HG02870 (cell line): ENCODE measurements around the gene COL4A2.
"Not testable (repeated sequence)": the region's sequence is repeated elsewhere in the genome, so short reads cannot be mapped to it uniquely, and the experiment has no call there.

Experiments used
- ATAC-seq: cut with Tn5 transposase; IDR thresholded peaks from one replicate; pipeline ENCODE4 v1.9.1; 2021; ENCODE audit warnings: mild to moderate bottlenecking, moderate library complexity; ENCODE audit not compliant: unreplicated experiment

Gene COL4A2

GRCh38 chr13:110305949-110306339 is 1.1 kb upstream of the COL4A2 start:
- ATAC-seq, result no peak

- no peak for ATAC-seq
Measured at GRCh38 chr13:110306340-110306959, 634 bp upstream of the COL4A2 start.

GRCh38 chr13:110307767-110308655 is 927 bp downstream of the COL4A2 start:
- no peak for ATAC-seq

- ATAC-seq, result no peak
Measured at GRCh38 chr13:110308656-110309359, 1.7 kb downstream of the COL4A2 start.

- no peak for ATAC-seq
Measured at GRCh38 chr13:110309661-110310524, 2.8 kb downstream of the COL4A2 start.

- ATAC-seq, result no peak
Measured at GRCh38 chr13:110310541-110311442, 3.7 kb downstream of the COL4A2 start.

- ATAC-seq, result no peak
Measured at GRCh38 chr13:110311443-110312338, 4.6 kb downstream of the COL4A2 start.

GRCh38 chr13:110312339-110313031 is 5.4 kb downstream of the COL4A2 start:
- no peak for ATAC-seq

GRCh38 chr13:110313261-110313660 is 6.2 kb downstream of the COL4A2 start:
- not testable (repeated sequence) for ATAC-seq

GRCh38 chr13:110313733-110314132 is 6.6 kb downstream of the COL4A2 start:
- not testable (repeated sequence) for ATAC-seq

- ATAC-seq, result no peak
Measured at GRCh38 chr13:110314516-110315245, 7.6 kb downstream of the COL4A2 start.

- no peak for ATAC-seq
Measured at GRCh38 chr13:110316196-110316595, 9.1 kb downstream of the COL4A2 start.

GRCh38 chr13:110317093-110317492 is 10.0 kb downstream of the COL4A2 start:
- ATAC-seq, result no peak

GRCh38 chr13:110317496-110318195 is 10.6 kb downstream of the COL4A2 start:
- ATAC-seq, result no peak

- no peak for ATAC-seq
Measured at GRCh38 chr13:110318920-110319319, 11.8 kb downstream of the COL4A2 start.

GRCh38 chr13:110319397-110319773 is 12.3 kb downstream of the COL4A2 start:
- ATAC-seq, result no peak
